ENCODE measurements around the gene KCNMA1. TPM values are rescaled to one million over a fixed set of nuclear protein-coding genes. Genes with fewer than 3 reads are reported as not detected.

KCNMA1 gene
- total RNA-seq, 1 experiment from 2014 or later = 143 TPM

GRCh38 chr10:77192402-77192801 is 445.2 kb downstream of the KCNMA1 start:
- H3K9me2 ChIP-seq (replicated peaks; ENCODE audit: low read length) = peaks cover 6% of the 10 kb centered on the region; the same call in 1 of the 2 replicates
- H3K36me3 ChIP-seq (ENCODE audit: low read depth, low read length) = no peaks in the 10 kb centered on the region
- intact Hi-C loops (cut with micrococcal nuclease) = no loop called here
- ChIA-PET CTCF (interaction anchor here (1.3 kb wide), 1 partner anchor 18 kb away, joined by 5 read pairs; no protein-coding TSS in a partner anchor), POLR2A (ENCODE audit: unreplicated experiment) (interaction anchor here (0.5 kb wide), 1 partner anchor 28 kb away, joined by 3 read pairs; no protein-coding TSS in a partner anchor)
- no peaks in the 10 kb centered on the region for H3K27me3 ChIP-seq (ENCODE audit: low read length)
- H2AFZ ChIP-seq (ENCODE audit: low read length) = peak overlapping the region; percentile 0; the same call in 1 of the 2 replicates
- H3F3A ChIP-seq (ENCODE audit: low read length, unreplicated experiment) = peaks cover 5% of the 10 kb centered on the region
- no TSS peak for BruUV-seq (replicated peaks)
- no peaks in the 10 kb centered on the region for H3K9me3 ChIP-seq (ENCODE audit: low read length)
- H3K4me1 ChIP-seq (ENCODE audit: insufficient read depth, low read length) = peaks cover 46% of the 10 kb centered on the region
- no peak overlapping the region for H3K4me3 ChIP-seq (ENCODE audit: low read length)
- H3K79me2 ChIP-seq (ENCODE audit: low read length) = no peaks in the 10 kb centered on the region
- peak overlapping the region; percentile 33 for H3K4me2 ChIP-seq (ENCODE audit: low read length)
- H4K20me1 ChIP-seq (ENCODE audit: low read length) = no peaks in the 10 kb centered on the region
- ATAC-seq (peak; percentile 6; the same call in 1 of the 2 replicates), DNase-seq (peak; percentile 88)
- H3K27ac ChIP-seq (ENCODE audit: low read length) = no peak overlapping the region
- no peak overlapping the region for H3K9ac ChIP-seq (ENCODE audit: low read length)
- TF ChIP-seq EZH2 (IDR thresholded peaks at IDR 0.05; ENCODE audit: low read length, unreplicated experiment) (no peak), CTCF (conservative IDR thresholded peaks at IDR 0.05; ENCODE audit: low read depth, low read length) (no peak), EZH2phosphoT487 (IDR thresholded peaks at IDR 0.05; ENCODE audit: borderline replicate concordance, low read length) (no peak)

DNA sequence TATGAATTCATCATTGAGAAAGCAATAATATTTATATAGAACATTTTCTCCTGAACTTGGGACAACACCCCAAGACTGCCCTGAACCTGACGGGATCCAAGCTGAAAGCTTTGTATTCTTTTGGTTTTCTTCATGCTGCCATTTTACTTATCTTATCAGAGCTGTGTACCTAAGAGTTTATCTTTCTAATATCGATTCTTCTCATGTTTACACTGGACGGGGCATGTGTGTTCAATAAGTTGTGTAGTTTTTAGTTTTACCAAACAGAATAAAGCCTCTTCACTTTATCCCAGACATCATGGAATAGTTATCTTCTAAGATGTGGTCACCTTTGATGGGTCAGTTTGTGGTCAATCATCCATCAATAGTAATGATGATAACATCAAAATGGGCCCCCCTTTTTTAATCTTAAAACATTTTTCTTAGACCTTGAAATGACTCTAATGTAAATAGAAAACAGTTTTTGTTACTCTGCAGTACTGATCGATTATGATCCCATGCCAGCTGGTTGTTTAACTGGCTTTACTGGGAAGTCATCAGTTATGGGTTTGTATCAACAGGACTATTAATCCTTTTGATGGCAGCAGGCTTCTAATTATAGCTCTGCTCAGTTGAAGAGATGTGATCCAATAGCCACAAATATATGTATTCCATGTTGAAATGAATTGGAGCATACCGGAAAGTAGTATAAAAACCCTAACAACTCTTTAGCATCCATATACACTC is 446.1 kb downstream of the KCNMA1 start:
- BruUV-seq (replicated peaks) = no TSS peak
- no peaks in the 10 kb centered on the region for H3K36me3 ChIP-seq (ENCODE audit: low read depth, low read length)
- no peak overlapping the region for H3K27ac ChIP-seq (ENCODE audit: low read length)
- CTCF ChIA-PET = interaction anchor here (1.3 kb wide), 1 partner anchor 18 kb away, joined by 5 read pairs; no protein-coding TSS in a partner anchor
- DNase-seq = no peak
- H4K20me1 ChIP-seq (ENCODE audit: low read length) = no peaks in the 10 kb centered on the region
- no peak for ATAC-seq
- peaks cover 50% of the 10 kb centered on the region for H3K4me1 ChIP-seq (ENCODE audit: insufficient read depth, low read length)
- no peak overlapping the region for H3K4me2 ChIP-seq (ENCODE audit: low read length)
- no peak overlapping the region for H2AFZ ChIP-seq (ENCODE audit: low read length)
- no peaks in the 10 kb centered on the region for H3K79me2 ChIP-seq (ENCODE audit: low read length)
- TF ChIP-seq EZH2phosphoT487 (IDR thresholded peaks at IDR 0.05; ENCODE audit: borderline replicate concordance, low read length) (no peak), CTCF (conservative IDR thresholded peaks at IDR 0.05; ENCODE audit: low read depth, low read length) (no peak), EZH2 (IDR thresholded peaks at IDR 0.05; ENCODE audit: low read length, unreplicated experiment) (no peak)
- H3F3A ChIP-seq (ENCODE audit: low read length, unreplicated experiment) = peaks cover 5% of the 10 kb centered on the region
- no peak overlapping the region for H3K4me3 ChIP-seq (ENCODE audit: low read length)
- intact Hi-C loops (cut with micrococcal nuclease) = no loop called here
- H3K27me3 ChIP-seq (ENCODE audit: low read length) = no peaks in the 10 kb centered on the region
- POLR2A ChIA-PET (ENCODE audit: unreplicated experiment) = interaction anchor here (0.5 to 0.6 kb wide), 2 partner anchors 27 to 70 kb away, joined by 3 read pairs; no protein-coding TSS in a partner anchor
- H3K9me3 ChIP-seq (ENCODE audit: low read length) = no peaks in the 10 kb centered on the region
- no peak overlapping the region for H3K9ac ChIP-seq (ENCODE audit: low read length)
- peaks cover 6% of the 10 kb centered on the region; the same call in 1 of the 2 replicates for H3K9me2 ChIP-seq (replicated peaks; ENCODE audit: low read length)

DNA sequence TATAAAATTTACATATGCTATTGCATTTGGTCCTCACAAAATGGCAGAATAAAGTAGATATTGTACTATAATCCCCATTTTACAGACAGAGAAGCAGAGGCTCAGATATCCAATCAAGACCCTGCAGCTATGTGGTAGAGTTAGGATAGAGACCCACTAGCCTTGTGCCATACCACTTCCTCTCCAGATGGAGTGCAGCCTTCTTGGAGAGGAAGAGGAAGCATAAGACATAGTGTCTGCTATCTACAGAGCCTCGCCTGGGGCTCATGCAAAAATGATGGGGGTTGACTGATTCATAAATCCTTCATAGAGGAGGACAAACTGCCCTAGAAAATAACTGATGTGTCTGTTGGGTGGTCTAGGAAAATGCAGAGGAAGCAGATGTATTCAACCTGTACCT is 447.3 kb downstream of the KCNMA1 start:
- no peak overlapping the region for H3K4me2 ChIP-seq (ENCODE audit: low read length)
- H4K20me1 ChIP-seq (ENCODE audit: low read length) = no peaks in the 10 kb centered on the region
- BruUV-seq (replicated peaks) = no TSS peak
- H3F3A ChIP-seq (ENCODE audit: low read length, unreplicated experiment) = peaks cover 5% of the 10 kb centered on the region
- H3K4me3 ChIP-seq (ENCODE audit: low read length) = no peak overlapping the region
- no peaks in the 10 kb centered on the region for H3K27me3 ChIP-seq (ENCODE audit: low read length)
- ATAC-seq = no peak
- ChIA-PET CTCF (no interaction called here), POLR2A (ENCODE audit: unreplicated experiment) (no interaction called here)
- H3K4me1 ChIP-seq (ENCODE audit: insufficient read depth, low read length) = peaks cover 39% of the 10 kb centered on the region
- no peaks in the 10 kb centered on the region for H3K9me3 ChIP-seq (ENCODE audit: low read length)
- H2AFZ ChIP-seq (ENCODE audit: low read length) = no peak overlapping the region
- no peak for DNase-seq
- H3K9ac ChIP-seq (ENCODE audit: low read length) = no peak overlapping the region
- H3K79me2 ChIP-seq (ENCODE audit: low read length) = no peaks in the 10 kb centered on the region
- intact Hi-C loops (cut with micrococcal nuclease) = no loop called here
- TF ChIP-seq CTCF (conservative IDR thresholded peaks at IDR 0.05; ENCODE audit: low read depth, low read length) = no peak
- no peak for TF ChIP-seq EZH2 (IDR thresholded peaks at IDR 0.05; ENCODE audit: low read length, unreplicated experiment)
- no peak for TF ChIP-seq EZH2phosphoT487 (IDR thresholded peaks at IDR 0.05; ENCODE audit: borderline replicate concordance, low read length)
- no peak overlapping the region for H3K27ac ChIP-seq (ENCODE audit: low read length)
- no peaks in the 10 kb centered on the region for H3K36me3 ChIP-seq (ENCODE audit: low read depth, low read length)
- peaks cover 6% of the 10 kb centered on the region; the same call in 1 of the 2 replicates for H3K9me2 ChIP-seq (replicated peaks; ENCODE audit: low read length)

Data from PC-3 (cell line).